Mesenchymal stem cell (in vitro differentiated cells and primary cell): ENCODE results near the gene PLCG2.

ENCODE experiments used
- DNase-seq: peaks from one replicate; pipeline ENCODE4 v3.0.0-alpha.2; 2013
- H2AFZ ChIP-seq: one replicate; pipeline ENCODE4 v1.6.1; 2013; ENCODE audit warnings: low read depth, mild to moderate bottlenecking, control low read depth, inconsistent platforms, low read length, moderate library complexity
- H2AK5ac ChIP-seq: 2 replicates; pipeline ENCODE4 v1.6.1; 2013; ENCODE audit warnings: low read length, moderate library complexity, mild to moderate bottlenecking, inconsistent platforms; ENCODE audit not compliant: severe bottlenecking
- H2BK120ac ChIP-seq: one replicate; pipeline ENCODE4 v1.6.1; 2013; ENCODE audit warnings: low read depth, mild to moderate bottlenecking, inconsistent platforms, low read length, moderate library complexity
- H2BK12ac ChIP-seq, 2 experiments: one replicate each; pipeline ENCODE4 v1.6.1; 2013; ENCODE audit warnings: inconsistent platforms in 2 of 2, low read length in 2 of 2, mild to moderate bottlenecking in 2 of 2, moderate library complexity in 2 of 2, control low read depth in 1 of 2
- H2BK15ac ChIP-seq: one replicate; pipeline ENCODE4 v1.6.1; 2013; ENCODE audit warnings: mild to moderate bottlenecking, low read depth, inconsistent platforms; ENCODE audit not compliant: poor library complexity, severe bottlenecking
- H2BK5ac ChIP-seq: 2 replicates; pipeline ENCODE4 v1.6.1; 2013; ENCODE audit warnings: low read depth, mild to moderate bottlenecking, low read length, control low read depth, inconsistent platforms; ENCODE audit not compliant: poor library complexity, severe bottlenecking
- H3K14ac ChIP-seq, 2 experiments: one replicate each; pipeline ENCODE4 v1.6.1; 2013; ENCODE audit warnings: inconsistent platforms in 2 of 2, low read length in 2 of 2, control low read depth in 1 of 2, mild to moderate bottlenecking in 1 of 2, moderate library complexity in 1 of 2
- H3K18ac ChIP-seq, 2 experiments: one replicate each; pipeline ENCODE4 v1.6.1; 2013; ENCODE audit warnings: inconsistent platforms in 2 of 2, low read length in 2 of 2, control low read depth in 1 of 2, low read depth in 1 of 2, mild to moderate bottlenecking in 1 of 2
- H3K23ac ChIP-seq, 2 experiments: one replicate each; pipeline ENCODE4 v1.6.1; 2013; ENCODE audit warnings: inconsistent platforms in 2 of 2, low read length in 2 of 2, mild to moderate bottlenecking in 2 of 2, moderate library complexity in 2 of 2, control low read depth in 1 of 2
- H3K27ac ChIP-seq: 2 replicates; pipeline ENCODE4 v1.5.1; 2013; ENCODE audit warnings: mild to moderate bottlenecking, moderate library complexity, low read length, control low read depth, inconsistent platforms; ENCODE audit not compliant: poor library complexity, severe bottlenecking
- H3K27me3 ChIP-seq, 2 experiments: 2 replicates each; pipeline versions ENCODE4 v1.6.1 to v1.7.0; 2013; ENCODE audit warnings: low read length in 2 of 2, mild to moderate bottlenecking in 2 of 2, moderate library complexity in 2 of 2, control low read depth in 1 of 2, inconsistent platforms in 1 of 2; ENCODE audit not compliant: control insufficient read depth in 1 of 2, insufficient read depth in 1 of 2
- H3K36me3 ChIP-seq, 2 experiments: 2 replicates each; pipeline versions ENCODE4 v1.6.1 to v1.7.0; 2013; ENCODE audit warnings: low read length in 2 of 2, control low read depth in 1 of 2, inconsistent platforms in 1 of 2, low read depth in 1 of 2, mild to moderate bottlenecking in 1 of 2; ENCODE audit not compliant: insufficient read depth in 2 of 2, control insufficient read depth in 1 of 2
- H3K4ac ChIP-seq, 2 experiments: one replicate each; pipeline ENCODE4 v1.6.1; 2013; ENCODE audit warnings: inconsistent platforms in 2 of 2, low read length in 2 of 2, mild to moderate bottlenecking in 2 of 2, moderate library complexity in 2 of 2, control low read depth in 1 of 2, low read depth in 1 of 2
- H3K4me1 ChIP-seq: 2 replicates; pipeline ENCODE4 v1.6.1; 2013; ENCODE audit warnings: low read depth, low read length, control low read depth; ENCODE audit not compliant: control insufficient read depth, insufficient read depth
- H3K4me2 ChIP-seq: 2 replicates; pipeline ENCODE4 v1.6.1; 2013; ENCODE audit warnings: low read length, mild to moderate bottlenecking, inconsistent platforms; ENCODE audit not compliant: poor library complexity, severe bottlenecking
- H3K4me3 ChIP-seq, 2 experiments: 2 replicates each; pipeline versions ENCODE4 v1.5.1 to v1.7.0; 2013; ENCODE audit warnings: low read length in 2 of 2, mild to moderate bottlenecking in 2 of 2, control low read depth in 1 of 2, low read depth in 1 of 2; ENCODE audit not compliant: insufficient read depth in 1 of 2
- H3K79me1 ChIP-seq: replicated peaks from 2 replicates; pipeline ENCODE4 v1.6.1; 2013; ENCODE audit warnings: mild to moderate bottlenecking, control low read depth, low read length, inconsistent platforms; ENCODE audit not compliant: poor library complexity, severe bottlenecking
- H3K9ac ChIP-seq: 2 replicates; pipeline ENCODE4 v1.7.0; 2013; ENCODE audit warnings: mild to moderate bottlenecking, low read length, moderate library complexity
- H3K9me3 ChIP-seq: 2 replicates; pipeline ENCODE4 v1.7.0; 2013; ENCODE audit warnings: mild to moderate bottlenecking, low read length; ENCODE audit not compliant: control insufficient read depth
- H4K8ac ChIP-seq: one replicate; pipeline ENCODE4 v1.6.1; 2013; ENCODE audit warnings: inconsistent platforms, mild to moderate bottlenecking, low read length, moderate library complexity
- H4K91ac ChIP-seq: one replicate; pipeline ENCODE4 v1.6.1; 2013; ENCODE audit warnings: mild to moderate bottlenecking, low read length, inconsistent platforms
- WGBS: methylation state at CpG from one replicate; pipeline ENCODE4 v1.1.7; 2013; ENCODE audit warnings: mixed read lengths; 5-methylcytosine and 5-hydroxymethylcytosine counted together

Gene PLCG2

GRCh38 chr16:81765111-81765919, 13.8 kb upstream of the PLCG2 start:
- no peak overlapping the region for H2BK15ac ChIP-seq
- H3K18ac ChIP-seq = no peak overlapping the region
- no peak overlapping the region for H2AK5ac ChIP-seq
- no peak overlapping the region for H2BK120ac ChIP-seq
- H3K4ac ChIP-seq = no peak overlapping the region
- no peak overlapping the region for H3K27ac ChIP-seq
- H3K4me1 ChIP-seq = no peaks in the 10 kb centered on the region
- no peak overlapping the region for H3K4me3 ChIP-seq
- no peaks in the 10 kb centered on the region for H3K79me1 ChIP-seq
- H2BK5ac ChIP-seq = no peak overlapping the region
- no peak overlapping the region for H2BK12ac ChIP-seq
- no peak overlapping the region for H3K23ac ChIP-seq
- peaks cover 11 to 26% of the 10 kb centered on the region in 2 experiments for H3K27me3 ChIP-seq
- H3K9me3 ChIP-seq = no peaks in the 10 kb centered on the region
- no peak overlapping the region for H3K4me2 ChIP-seq
- no peak overlapping the region for H4K91ac ChIP-seq
- no peaks in the 10 kb centered on the region for H3K36me3 ChIP-seq
- H4K8ac ChIP-seq = no peak overlapping the region
- 92% methylated on average over 10 of the region's 11 CpGs for WGBS
- no peak for DNase-seq
- no peak overlapping the region for H3K14ac ChIP-seq
- H2AFZ ChIP-seq = no peak overlapping the region
- H3K9ac ChIP-seq = no peak overlapping the region

DNA sequence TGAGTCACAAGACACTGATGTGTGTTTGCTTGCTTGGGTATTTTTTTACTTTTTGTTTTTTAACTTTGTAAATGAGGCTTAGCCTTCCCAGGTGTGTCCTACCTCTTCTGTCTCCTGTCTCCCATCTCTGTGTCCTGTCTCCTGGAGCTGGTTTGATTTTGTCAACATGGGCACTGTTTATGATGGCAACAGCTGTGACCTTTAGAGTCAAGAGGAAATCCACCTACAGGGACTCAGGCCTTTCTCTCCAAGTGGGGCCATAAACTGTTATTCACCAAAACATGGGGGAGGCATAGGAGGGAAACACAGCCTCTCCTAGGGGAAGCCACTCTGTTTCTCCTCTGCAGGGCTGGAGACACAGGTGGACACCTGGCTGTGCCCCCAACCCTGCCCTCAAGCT, 13.1 kb upstream of the PLCG2 start:
- H3K4ac ChIP-seq = no peak overlapping the region
- no peak overlapping the region for H2BK15ac ChIP-seq
- no peak overlapping the region for H3K18ac ChIP-seq

GRCh38 chr16:81767987-81768592, 11.0 kb upstream of the PLCG2 start:
- Histone ChIP-seq H3K18ac (no peak overlapping the region), H3K27ac (no peak overlapping the region), H2BK5ac (no peak overlapping the region), H3K4me2 (no peak overlapping the region), H3K9me3 (no peaks in the 10 kb centered on the region), H2BK15ac (no peak overlapping the region), H2BK120ac (no peak overlapping the region), H2BK12ac (no peak overlapping the region), H3K9ac (no peak overlapping the region), H2AFZ (no peak overlapping the region), H3K79me1 (no peaks in the 10 kb centered on the region), H3K27me3 (peaks cover 15 to 41% of the 10 kb centered on the region in 2 experiments), H4K8ac (no peak overlapping the region), H2AK5ac (no peak overlapping the region), H3K4me1 (no peaks in the 10 kb centered on the region), H3K14ac (no peak overlapping the region), H3K36me3 (no peaks in the 10 kb centered on the region), H3K23ac (no peak overlapping the region), H4K91ac (no peak overlapping the region), H3K4me3 (no peak overlapping the region), H3K4ac (no peak overlapping the region)
- 92% methylated on average over 8 of the region's 9 CpGs for WGBS
- no peak for DNase-seq

More for the DNA sequence above, 13.1 kb upstream of the PLCG2 start:
- H3K9me3 ChIP-seq = no peaks in the 10 kb centered on the region
- H3K27ac ChIP-seq = no peak overlapping the region
- H2BK5ac ChIP-seq = no peak overlapping the region
- no peak overlapping the region for H2AK5ac ChIP-seq
- no peak overlapping the region for H4K91ac ChIP-seq
- H2AFZ ChIP-seq = no peak overlapping the region
- no peak overlapping the region for H3K23ac ChIP-seq
- H3K9ac ChIP-seq = no peak overlapping the region
- DNase-seq = no peak
- no peak overlapping the region for H3K4me2 ChIP-seq
- no peak overlapping the region for H2BK120ac ChIP-seq
- no peaks in the 10 kb centered on the region for H3K4me1 ChIP-seq
- no peak overlapping the region for H4K8ac ChIP-seq
- no peaks in the 10 kb centered on the region for H3K36me3 ChIP-seq
- no peak overlapping the region for H2BK12ac ChIP-seq
- H3K4me3 ChIP-seq = no peak overlapping the region
- H3K14ac ChIP-seq = no peak overlapping the region
- H3K27me3 ChIP-seq = peaks cover 11 to 27% of the 10 kb centered on the region in 2 experiments
- H3K79me1 ChIP-seq = no peaks in the 10 kb centered on the region

GRCh38 chr16:81770008-81770407, 9.1 kb upstream of the PLCG2 start:
- Histone ChIP-seq H3K23ac (no peak overlapping the region), H2BK5ac (no peak overlapping the region), H3K4me1 (no peaks in the 10 kb centered on the region), H3K79me1 (no peaks in the 10 kb centered on the region), H2AK5ac (no peak overlapping the region), H2BK12ac (no peak overlapping the region), H3K18ac (no peak overlapping the region), H3K4me2 (no peak overlapping the region), H3K4me3 (no peak overlapping the region), H3K27me3 (peaks cover 23 to 43% of the 10 kb centered on the region in 2 experiments), H2BK15ac (no peak overlapping the region), H4K8ac (no peak overlapping the region), H4K91ac (no peak overlapping the region), H3K14ac (no peak overlapping the region), H3K36me3 (no peaks in the 10 kb centered on the region), H3K4ac (no peak overlapping the region), H2BK120ac (no peak overlapping the region), H3K27ac (no peak overlapping the region), H2AFZ (no peak overlapping the region), H3K9me3 (no peaks in the 10 kb centered on the region), H3K9ac (no peak overlapping the region)
- WGBS = 76% methylated on average over 5 of the region's 7 CpGs
- DNase-seq = no peak
